GM21447 (cell line): ENCODE data around the gene PTPRM.
"Not testable (repeated sequence)": the region's sequence is repeated elsewhere in the genome, so short reads cannot be mapped to it uniquely, and the experiment has no call there.

Experiments
- ATAC-seq: cut with Tn5 transposase; IDR thresholded peaks from one replicate; pipeline ENCODE4 v1.9.1; 2021; ENCODE audit not compliant: unreplicated experiment

The PTPRM gene

GRCh38 chr18:7921938-7922587 lies 354.9 kb downstream of the PTPRM start:
- no peak for ATAC-seq

GRCh38 chr18:7923105-7923504 lies 356.0 kb downstream of the PTPRM start:
- ATAC-seq, result no peak

GRCh38 chr18:7924616-7925015 lies 357.5 kb downstream of the PTPRM start:
- no peak for ATAC-seq

GRCh38 chr18:7926526-7926925 lies 359.4 kb downstream of the PTPRM start:
- no peak for ATAC-seq

GRCh38 chr18:7927119-7927518 lies 360.0 kb downstream of the PTPRM start:
- ATAC-seq, result no peak

GRCh38 chr18:7931763-7932162 lies 364.6 kb downstream of the PTPRM start:
- no peak for ATAC-seq

GRCh38 chr18:7937268-7937667 lies 370.2 kb downstream of the PTPRM start:
- ATAC-seq, result no peak

- ATAC-seq, result no peak
These were observed 372.4 kb downstream of the PTPRM start for GRCh38 chr18:7939521-7939920.

- ATAC-seq, result no peak
These were observed 373.3 kb downstream of the PTPRM start for GRCh38 chr18:7940379-7940778.

- no peak for ATAC-seq
These were observed 373.9 kb downstream of the PTPRM start for GRCh38 chr18:7940971-7941370.

GRCh38 chr18:7941533-7941932 lies 374.4 kb downstream of the PTPRM start:
- ATAC-seq, result no peak

GRCh38 chr18:7945882-7946281 lies 378.8 kb downstream of the PTPRM start:
- ATAC-seq, result no peak

- ATAC-seq, result no peak
These were observed 379.7 kb downstream of the PTPRM start for GRCh38 chr18:7946734-7947377.

- ATAC-seq, result no peak
These were observed 383.4 kb downstream of the PTPRM start for GRCh38 chr18:7950380-7951136.

GRCh38 chr18:7953095-7953958 lies 386.2 kb downstream of the PTPRM start:
- peak; percentile 88 for ATAC-seq

- ATAC-seq, result no peak
These were observed 387.1 kb downstream of the PTPRM start for GRCh38 chr18:7954238-7954637.

GRCh38 chr18:7955175-7955574 lies 388.1 kb downstream of the PTPRM start:
- ATAC-seq, result no peak

- no peak for ATAC-seq
These were observed 390.2 kb downstream of the PTPRM start for GRCh38 chr18:7957297-7957696.

GRCh38 chr18:7958081-7958896 lies 391.2 kb downstream of the PTPRM start:
- no peak for ATAC-seq

- no peak for ATAC-seq
These were observed 391.7 kb downstream of the PTPRM start for GRCh38 chr18:7958897-7959146.

- ATAC-seq, result not testable (repeated sequence)
These were observed 399.6 kb downstream of the PTPRM start for GRCh38 chr18:7966682-7967081.
